ENCODE results near the gene ARHGAP21.

The ARHGAP21 gene

GRCh38 chr10:24722131-24722675, 1.5 kb downstream of the ARHGAP21 start:
- peak; percentile 56 for DNase-seq

- no peak for DNase-seq
Observed at GRCh38 chr10:24721229-24722106, 2.2 kb downstream of the ARHGAP21 start.

GRCh38 chr10:24720096-24720495, 3.6 kb downstream of the ARHGAP21 start:
- no peak for DNase-seq

GRCh38 chr10:24718031-24718855, 5.4 kb downstream of the ARHGAP21 start:
- DNase-seq, result no peak

- no peak for DNase-seq
Observed at GRCh38 chr10:24716295-24716694, 7.4 kb downstream of the ARHGAP21 start.

- DNase-seq, result no peak
Observed at GRCh38 chr10:24715246-24715769, 8.4 kb downstream of the ARHGAP21 start.

- no peak for DNase-seq
Observed at GRCh38 chr10:24713086-24713485, 10.6 kb downstream of the ARHGAP21 start.

GRCh38 chr10:24711465-24711864, 12.2 kb downstream of the ARHGAP21 start:
- no peak for DNase-seq

- DNase-seq, result no peak
Observed at GRCh38 chr10:24708081-24708480, 15.6 kb downstream of the ARHGAP21 start.

GRCh38 chr10:24707445-24707844, 16.2 kb downstream of the ARHGAP21 start:
- no peak for DNase-seq

GRCh38 chr10:24706479-24707118, 17.1 kb downstream of the ARHGAP21 start:
- DNase-seq, result no peak

- no peak for DNase-seq
Observed at GRCh38 chr10:24703700-24704099, 20.0 kb downstream of the ARHGAP21 start.

- no peak for DNase-seq
Observed at GRCh38 chr10:24701447-24701846, 22.2 kb downstream of the ARHGAP21 start.

GRCh38 chr10:24700948-24701347, 22.7 kb downstream of the ARHGAP21 start:
- DNase-seq, result no peak

GRCh38 chr10:24698270-24698669, 25.4 kb downstream of the ARHGAP21 start:
- no peak for DNase-seq

GRCh38 chr10:24697080-24697479, 26.6 kb downstream of the ARHGAP21 start:
- no peak for DNase-seq

GRCh38 chr10:24695452-24695851, 28.2 kb downstream of the ARHGAP21 start:
- DNase-seq, result no peak

- no peak for DNase-seq
Observed at GRCh38 chr10:24694086-24694485, 29.6 kb downstream of the ARHGAP21 start.

- no peak for DNase-seq
Observed at GRCh38 chr10:24690961-24691512, 32.6 kb downstream of the ARHGAP21 start.

GRCh38 chr10:24685958-24686540, 37.6 kb downstream of the ARHGAP21 start:
- no peak for DNase-seq

GRCh38 chr10:24683554-24683953, 40.1 kb downstream of the ARHGAP21 start:
- no peak for DNase-seq

- DNase-seq, result no peak
Observed at GRCh38 chr10:24681572-24682088, 42.1 kb downstream of the ARHGAP21 start.

Data from RPMI8226 (cell line).